Panc1 (cell line): ENCODE results near the gene SYNRG.

Source experiments
- CTCF ChIP-seq: fragments of 450-650 bp; IDR thresholded peaks from 2 replicates; pipeline ENCODE4 v1.5.1; 2017; ENCODE audit warnings: mild to moderate bottlenecking
- REST ChIP-seq, 2 experiments: IDR thresholded peaks; 2 replicates each; pipeline ENCODE4 v1.6.1; 2011 to 2012; ENCODE audit warnings: low read depth in 2 of 2, control low read depth in 1 of 2, low read length in 1 of 2, mild to moderate bottlenecking in 1 of 2, moderate library complexity in 1 of 2; ENCODE audit not compliant: insufficient read depth in 1 of 2

DNA sequence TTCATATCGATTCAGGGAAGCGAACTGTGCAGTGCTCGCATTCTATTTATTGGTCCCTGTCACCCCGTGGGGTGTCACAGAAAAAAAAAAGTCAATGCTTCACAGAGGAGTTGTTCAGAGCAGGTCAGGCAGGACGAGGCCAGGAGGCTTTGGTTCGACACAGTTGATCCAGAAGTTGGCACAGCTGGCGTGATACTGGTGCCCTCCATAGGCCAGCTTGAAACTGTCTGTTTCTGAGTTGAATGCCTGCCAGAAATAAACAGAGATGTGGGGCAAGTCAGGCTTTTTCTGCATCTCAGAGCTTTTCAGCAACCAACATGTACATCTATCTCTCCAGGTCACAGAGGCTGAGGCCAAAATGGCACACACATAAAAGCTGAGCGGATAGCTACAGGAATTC, 90.4 kb downstream of the SYNRG start:
- TF ChIP-seq CTCF (no peak), REST (IDR thresholded peaks at IDR 0.05; ENCODE audit: insufficient read depth in 1 of 2, low read depth in 2 of 2, low read length in 1 of 2) (no peak)
